GM18868 (cell line): ENCODE data around the gene HDX.
A peak's percentile ranks its signal among the peaks of the same experiment; 100 is the strongest.
"Not testable (repeated sequence)": the region's sequence is repeated elsewhere in the genome, so short reads cannot be mapped to it uniquely, and the experiment has no call there.

Experiments used
- ATAC-seq: cut with Tn5 transposase; IDR thresholded peaks from one replicate; pipeline ENCODE4 v1.9.1; 2021; ENCODE audit warnings: mild to moderate bottlenecking, moderate library complexity; ENCODE audit not compliant: unreplicated experiment

Gene HDX

GRCh38 chrX:84501798-84502628, at the start of gene HDX:
Gene HDX, minus strand, starts transcription at chrX:84502453. Its CDS starts 27,056 bp downstream, at chrX:84475397.
- peak; percentile 95 for ATAC-seq

GRCh38 chrX:84541315-84541714, 39.1 kb upstream of the HDX start:
- not testable (repeated sequence) for ATAC-seq

- ATAC-seq: not testable (repeated sequence)
Measured at GRCh38 chrX:84537627-84538026, 35.4 kb upstream of the HDX start.

- ATAC-seq: no peak
Measured at GRCh38 chrX:84488426-84488825, 13.8 kb downstream of the HDX start.

GRCh38 chrX:84487365-84488353, 14.6 kb downstream of the HDX start:
- peak; percentile 100 for ATAC-seq

GRCh38 chrX:84479086-84479485, 23.2 kb downstream of the HDX start:
- ATAC-seq: no peak

- ATAC-seq: no peak
Measured at GRCh38 chrX:84477114-84477513, 25.1 kb downstream of the HDX start.

GRCh38 chrX:84475596-84475995, 26.7 kb downstream of the HDX start:
- ATAC-seq: no peak

- no peak for ATAC-seq
Measured at GRCh38 chrX:84475101-84475500, 27.2 kb downstream of the HDX start.

GRCh38 chrX:84469226-84469625, 33.0 kb downstream of the HDX start:
- ATAC-seq: no peak

- ATAC-seq: no peak
Measured at GRCh38 chrX:84467898-84468297, 34.4 kb downstream of the HDX start.

GRCh38 chrX:84453351-84454246, 48.7 kb downstream of the HDX start:
- no peak for ATAC-seq

- no peak for ATAC-seq
Measured at GRCh38 chrX:84441143-84441542, 61.1 kb downstream of the HDX start.

GRCh38 chrX:84415140-84415539, 87.1 kb downstream of the HDX start:
- no peak for ATAC-seq

GRCh38 chrX:84363663-84364062, 138.6 kb downstream of the HDX start:
- ATAC-seq: peak; percentile 84

GRCh38 chrX:84363051-84363450, 139.2 kb downstream of the HDX start:
- no peak for ATAC-seq

- no peak for ATAC-seq
Measured at GRCh38 chrX:84362184-84362838, 139.9 kb downstream of the HDX start.

- no peak for ATAC-seq
Measured at GRCh38 chrX:84358271-84358670, 144.0 kb downstream of the HDX start.

GRCh38 chrX:84357296-84357695, 145.0 kb downstream of the HDX start:
- ATAC-seq: no peak

GRCh38 chrX:84340968-84341367, 161.3 kb downstream of the HDX start:
- no peak for ATAC-seq
